ENCODE data around the gene ENDOV. TPM values are rescaled to one million over a fixed set of nuclear protein-coding genes. Genes with fewer than 3 reads are reported as not detected.

The ENDOV gene
- total and polyA plus RNA-seq, 8 donors = 18.8 to 49.9 (median 40.6) TPM

DNA sequence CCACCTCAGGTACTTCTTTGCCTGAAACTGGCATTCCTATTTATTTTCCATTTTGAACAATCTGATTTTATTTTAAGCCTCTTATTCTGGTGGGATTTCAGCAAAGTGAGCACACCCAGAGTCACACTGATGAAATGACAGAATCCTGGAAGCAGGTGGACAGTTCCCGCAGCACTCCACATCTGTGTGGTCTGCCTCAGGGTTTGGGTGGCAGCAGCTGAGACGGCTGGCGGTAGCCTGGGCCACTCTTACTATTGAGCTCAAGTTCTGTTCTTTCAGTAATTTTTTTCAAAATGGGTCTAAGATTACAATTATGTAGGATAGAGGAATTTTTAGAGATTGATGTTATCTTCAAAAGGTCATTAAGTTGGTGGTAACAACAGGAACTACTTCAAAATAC is 32.5 kb upstream of the ENDOV start:
- TF ChIP-seq, protein P1, sequence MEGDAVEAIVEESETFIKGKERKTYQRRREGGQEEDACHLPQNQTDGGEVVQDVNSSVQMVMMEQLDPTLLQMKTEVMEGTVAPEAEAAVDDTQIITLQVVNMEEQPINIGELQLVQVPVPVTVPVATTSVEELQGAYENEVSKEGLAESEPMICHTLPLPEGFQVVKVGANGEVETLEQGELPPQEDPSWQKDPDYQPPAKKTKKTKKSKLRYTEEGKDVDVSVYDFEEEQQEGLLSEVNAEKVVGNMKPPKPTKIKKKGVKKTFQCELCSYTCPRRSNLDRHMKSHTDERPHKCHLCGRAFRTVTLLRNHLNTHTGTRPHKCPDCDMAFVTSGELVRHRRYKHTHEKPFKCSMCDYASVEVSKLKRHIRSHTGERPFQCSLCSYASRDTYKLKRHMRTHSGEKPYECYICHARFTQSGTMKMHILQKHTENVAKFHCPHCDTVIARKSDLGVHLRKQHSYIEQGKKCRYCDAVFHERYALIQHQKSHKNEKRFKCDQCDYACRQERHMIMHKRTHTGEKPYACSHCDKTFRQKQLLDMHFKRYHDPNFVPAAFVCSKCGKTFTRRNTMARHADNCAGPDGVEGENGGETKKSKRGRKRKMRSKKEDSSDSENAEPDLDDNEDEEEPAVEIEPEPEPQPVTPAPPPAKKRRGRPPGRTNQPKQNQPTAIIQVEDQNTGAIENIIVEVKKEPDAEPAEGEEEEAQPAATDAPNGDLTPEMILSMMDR (IDR thresholded peaks at IDR 0.05) = no peak
- H3K36me3 ChIP-seq = peaks cover 15 to 100% of the 10 kb centered on the region in 2 donors
- no peak for ATAC-seq

DNA sequence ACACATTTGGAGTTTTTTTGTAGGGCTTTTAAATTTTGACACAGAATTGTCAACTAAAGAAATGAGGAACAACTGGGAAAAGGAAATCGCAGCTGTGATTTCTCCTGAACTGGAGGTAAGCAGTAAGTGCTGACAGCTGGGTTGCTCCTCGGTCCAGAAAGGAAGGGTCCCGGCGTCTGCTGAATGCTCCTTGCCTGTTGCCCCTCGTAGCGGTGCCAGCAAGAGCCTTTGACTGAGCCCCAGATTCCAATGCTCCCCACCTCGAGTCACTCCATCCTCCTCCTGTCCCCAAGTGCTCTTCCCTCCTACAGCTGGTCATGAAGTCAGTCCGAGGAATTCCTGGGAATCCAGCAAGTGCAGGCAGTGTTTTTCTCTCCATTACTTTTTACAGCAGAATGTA is 32.0 kb upstream of the ENDOV start:
- H3K36me3 ChIP-seq = peaks cover 10 to 100% of the 10 kb centered on the region in 2 donors

More for the DNA sequence above, 32.5 kb upstream of the ENDOV start:
- DNase-seq = no peak
- no peaks in the 10 kb centered on the region for H3K4me1 ChIP-seq
- H3K27me3 ChIP-seq = no peaks in the 10 kb centered on the region
- intact Hi-C loops (cut with DNase I) = no loop called here
- no peak overlapping the region for H3K27ac ChIP-seq
- no peaks in the 10 kb centered on the region for H3K9me3 ChIP-seq
- H3K4me3 ChIP-seq = no peak overlapping the region

DNA sequence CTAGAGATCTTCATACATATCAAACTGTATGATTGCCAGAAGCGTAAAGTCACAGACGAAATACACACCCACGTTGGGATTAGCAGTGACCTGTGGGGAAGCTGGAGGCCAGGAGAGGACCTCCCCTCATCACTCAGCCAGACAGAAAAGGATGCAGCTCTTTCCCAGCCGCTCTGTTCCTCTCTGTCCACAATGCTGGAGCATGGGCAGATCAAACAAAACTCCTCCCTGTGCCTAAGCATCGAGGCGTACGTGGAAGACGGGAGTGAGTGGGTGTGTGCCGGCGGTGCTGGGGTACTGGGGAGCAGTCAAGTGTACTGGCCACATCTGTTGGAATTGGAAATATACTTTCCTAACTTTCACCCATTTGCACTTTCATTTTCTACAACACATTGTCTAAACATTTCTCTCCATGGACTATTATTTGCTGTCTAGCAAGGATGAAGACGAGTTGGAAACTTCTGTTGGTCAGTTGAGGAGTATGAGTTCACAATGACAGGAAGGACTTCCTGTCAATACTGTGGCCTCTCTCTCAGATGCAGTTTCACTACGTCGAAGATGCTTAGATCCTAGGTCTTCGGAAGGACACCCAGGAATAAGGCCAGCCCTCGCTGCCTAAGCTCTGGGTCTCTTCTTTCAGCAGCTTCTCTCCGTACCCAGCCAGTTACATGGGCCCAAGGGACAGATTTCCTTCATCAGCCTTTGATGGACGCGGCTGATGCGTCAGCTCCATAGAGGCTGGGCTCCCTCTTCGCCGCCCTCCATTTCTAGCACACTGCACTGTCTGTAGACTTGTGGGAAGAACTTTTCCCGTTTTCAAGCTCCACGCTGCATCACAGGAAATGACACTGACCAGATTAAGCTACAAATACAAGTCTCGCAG is 30.6 kb upstream of the ENDOV start:
- ATAC-seq (no peak), DNase-seq (no peak)

More for the DNA sequence above, 32.0 kb upstream of the ENDOV start:
- H3K4me3 ChIP-seq = no peak overlapping the region
- DNase-seq (no peak), ATAC-seq (no peak)
- TF ChIP-seq, protein P1 (IDR thresholded peaks at IDR 0.05) = no peak
- intact Hi-C loops (cut with DNase I) = no loop called here
- no peaks in the 10 kb centered on the region for H3K27me3 ChIP-seq
- no peaks in the 10 kb centered on the region for H3K9me3 ChIP-seq
- no peaks in the 10 kb centered on the region for H3K4me1 ChIP-seq
- no peak overlapping the region for H3K27ac ChIP-seq

DNA sequence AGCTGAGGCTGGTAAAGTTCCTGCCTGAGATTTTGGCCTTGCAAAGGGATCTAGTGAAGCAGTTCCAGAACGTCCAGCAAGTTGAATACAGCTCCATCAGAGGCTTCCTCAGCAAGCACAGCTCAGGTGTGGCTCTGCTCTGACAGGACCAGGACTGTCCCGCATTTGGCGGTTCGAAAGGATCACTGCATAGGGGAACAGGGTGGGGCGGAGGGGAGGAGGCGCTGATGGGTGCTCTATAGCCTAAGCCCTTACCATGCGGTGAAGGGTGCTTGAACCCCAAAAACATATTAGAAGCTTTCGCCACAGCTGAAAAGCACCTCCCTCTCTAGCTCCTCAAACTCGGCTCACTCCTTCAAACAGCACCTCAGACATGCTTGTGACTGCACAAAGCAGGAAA is 29.9 kb upstream of the ENDOV start:
- DNase-seq (no peak), ATAC-seq (no peak)
- peaks cover 9 to 100% of the 10 kb centered on the region in 2 donors for H3K36me3 ChIP-seq
- no peaks in the 10 kb centered on the region for H3K4me1 ChIP-seq
- H3K9me3 ChIP-seq = no peaks in the 10 kb centered on the region
- TF ChIP-seq, protein P1 (IDR thresholded peaks at IDR 0.05) = no peak
- H3K27me3 ChIP-seq = no peaks in the 10 kb centered on the region
- intact Hi-C loops (cut with DNase I) = no loop called here
- H3K4me3 ChIP-seq = no peak overlapping the region
- no peak overlapping the region for H3K27ac ChIP-seq

More for the DNA sequence above, 30.6 kb upstream of the ENDOV start:
- TF ChIP-seq, protein P1 (IDR thresholded peaks at IDR 0.05) = no peak
- Histone ChIP-seq H3K36me3 (peaks cover 9 to 100% of the 10 kb centered on the region in 2 donors), H3K27ac (no peak overlapping the region), H3K4me3 (no peak overlapping the region), H3K9me3 (no peaks in the 10 kb centered on the region), H3K4me1 (no peaks in the 10 kb centered on the region), H3K27me3 (no peaks in the 10 kb centered on the region)
- intact Hi-C loops (cut with DNase I) = no loop called here

DNA sequence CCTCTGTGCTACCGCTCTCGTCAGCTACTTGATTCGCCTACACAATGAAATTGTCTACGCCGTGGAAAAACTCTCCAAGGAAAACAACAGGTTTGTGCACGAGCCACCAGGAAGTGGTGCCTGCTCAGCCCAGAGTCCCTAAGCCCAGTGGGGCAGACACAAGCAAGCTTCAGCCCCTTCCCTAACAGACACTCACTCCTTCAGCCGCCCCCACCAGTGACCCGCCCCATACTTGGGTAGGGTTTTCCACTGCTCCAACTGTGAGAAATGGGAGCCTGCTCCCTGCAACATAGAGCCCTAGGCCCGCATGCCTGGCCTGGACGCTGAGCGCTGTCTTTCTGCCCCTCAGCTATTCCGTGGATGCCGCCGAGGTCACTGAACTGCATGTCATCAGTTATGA is 28.6 kb upstream of the ENDOV start:
- ATAC-seq = no peak

More for the DNA sequence above, 28.6 kb upstream of the ENDOV start:
- Histone ChIP-seq H3K9me3 (no peaks in the 10 kb centered on the region), H3K4me1 (no peaks in the 10 kb centered on the region), H3K4me3 (no peak overlapping the region), H3K36me3 (peaks cover 8 to 100% of the 10 kb centered on the region in 2 donors), H3K27me3 (no peaks in the 10 kb centered on the region), H3K27ac (no peak overlapping the region)
- TF ChIP-seq, protein P1 (IDR thresholded peaks at IDR 0.05) = no peak
- DNase-seq = no peak
- intact Hi-C loops (cut with DNase I) = no loop called here

Data from left lung (tissue), 10 donors.